ENCODE data around the gene SLC35A1. TPM values are rescaled to one million over a fixed set of nuclear protein-coding genes. Genes with fewer than 3 reads are reported as not detected.
"Not testable (repeated sequence)": the region's sequence is repeated elsewhere in the genome, so short reads cannot be mapped to it uniquely, and the experiment has no call there.

The SLC35A1 gene
- total RNA-seq, 6 donors from 2014 or later, result 14.7 to 39.1 (median 29.9) TPM

- peaks cover 0 to 11% (median 4%) of the 10 kb centered on the region in 4 donors for H3K4me1 ChIP-seq
- DNase-seq, result no peak
- WGBS, 2 donors, result 45 to 63% methylated on average over 3 of the region's 3 CpGs
- H3K36me3 ChIP-seq, result peaks cover 0 to 22% (median 2%) of the 10 kb centered on the region in 4 donors
- ATAC-seq (ENCODE audit: low FRiP score in 2 of 2), result no peak
- peak overlapping the region in 3 of 4 donors; percentile 2 to 22 (median 20) for H3K27ac ChIP-seq
- H3K9me3 ChIP-seq, result no peaks in the 10 kb centered on the region
- TF ChIP-seq EP300 (IDR thresholded peaks at IDR 0.05), result no peak
- no peak for TF ChIP-seq POLR2AphosphoS5 (IDR thresholded peaks at IDR 0.05)
- no peak for TF ChIP-seq CTCF (IDR thresholded peaks at IDR 0.05)
- TF ChIP-seq POLR2A (IDR thresholded peaks at IDR 0.05), result no peak
- H3K4me3 ChIP-seq, result no peak overlapping the region
- H3K27me3 ChIP-seq, result no peaks in the 10 kb centered on the region
Observed at GRCh38 chr6:87481931-87482330, 9.2 kb downstream of the SLC35A1 start.

- 36 to 45% methylated on average over 4 of the region's 4 CpGs for WGBS, 2 donors
- Histone ChIP-seq H3K4me1 (peaks cover 0 to 12% (median 6%) of the 10 kb centered on the region in 4 donors), H3K9me3 (no peaks in the 10 kb centered on the region), H3K36me3 (peaks cover 0 to 22% (median 1%) of the 10 kb centered on the region in 4 donors), H3K27me3 (no peaks in the 10 kb centered on the region), H3K27ac (peak overlapping the region in 3 of 4 donors; percentile 2 to 22 (median 20)), H3K4me3 (no peak overlapping the region)
- TF ChIP-seq CTCF (IDR thresholded peaks at IDR 0.05) (no peak), POLR2AphosphoS5 (IDR thresholded peaks at IDR 0.05) (no peak), POLR2A (IDR thresholded peaks at IDR 0.05) (no peak)
- DNase-seq (peak in 1 of 2 donors; percentile 33), ATAC-seq (ENCODE audit: low FRiP score in 2 of 2) (no peak)
Observed at GRCh38 chr6:87482366-87482765, 9.6 kb downstream of the SLC35A1 start.

DNA sequence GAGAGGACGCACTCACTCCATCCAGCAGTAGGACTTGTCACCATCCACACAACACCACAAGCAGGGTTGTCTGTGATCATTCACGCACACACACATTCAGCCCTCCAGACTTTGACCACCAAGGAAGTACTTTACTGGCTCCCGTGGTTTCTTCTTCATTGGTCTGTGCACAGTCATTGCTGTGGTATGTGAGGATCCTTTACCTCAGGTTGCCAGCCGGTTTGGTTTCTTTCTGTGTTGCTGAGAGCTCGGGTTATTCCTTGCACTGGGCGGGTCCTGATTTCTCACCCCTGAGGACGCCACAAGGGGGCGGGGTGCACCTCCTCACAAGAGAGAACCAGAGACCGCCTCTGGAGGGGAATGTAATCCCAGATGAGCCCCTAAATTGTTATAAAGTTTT lies 11.2 kb downstream of the SLC35A1 start:
- Histone ChIP-seq H3K4me1 (peaks cover 0 to 16% (median 9%) of the 10 kb centered on the region in 4 donors), H3K36me3 (peaks cover 0 to 9% (median 0%) of the 10 kb centered on the region in 4 donors), H3K4me3 (no peak overlapping the region), H3K27me3 (no peaks in the 10 kb centered on the region), H3K27ac (no peak overlapping the region), H3K9me3 (no peaks in the 10 kb centered on the region)
- TF ChIP-seq EP300 (IDR thresholded peaks at IDR 0.05), result no peak
- DNase-seq, result no peak
- WGBS, 2 donors, result 76 to 98% methylated on average over 9 of the region's 9 CpGs
- no peak for ATAC-seq (ENCODE audit: low FRiP score in 2 of 2)

- ATAC-seq (ENCODE audit: low FRiP score in 2 of 2) (no peak), DNase-seq (no peak)
- TF ChIP-seq POLR2A (IDR thresholded peaks at IDR 0.05) (no peak), CTCF (IDR thresholded peaks at IDR 0.05) (no peak), EP300 (IDR thresholded peaks at IDR 0.05) (no peak), POLR2AphosphoS5 (IDR thresholded peaks at IDR 0.05) (no peak)
- Histone ChIP-seq H3K27ac (no peak overlapping the region), H3K9me3 (no peaks in the 10 kb centered on the region), H3K27me3 (no peaks in the 10 kb centered on the region), H3K4me3 (no peak overlapping the region), H3K4me1 (peaks cover 0 to 16% (median 10%) of the 10 kb centered on the region in 4 donors), H3K36me3 (peaks cover 0 to 6% (median 0%) of the 10 kb centered on the region in 4 donors)
- WGBS, 2 donors, result 82 to 96% methylated on average over 7 of the region's 7 CpGs
Observed at GRCh38 chr6:87484491-87484890, 11.7 kb downstream of the SLC35A1 start.

DNA sequence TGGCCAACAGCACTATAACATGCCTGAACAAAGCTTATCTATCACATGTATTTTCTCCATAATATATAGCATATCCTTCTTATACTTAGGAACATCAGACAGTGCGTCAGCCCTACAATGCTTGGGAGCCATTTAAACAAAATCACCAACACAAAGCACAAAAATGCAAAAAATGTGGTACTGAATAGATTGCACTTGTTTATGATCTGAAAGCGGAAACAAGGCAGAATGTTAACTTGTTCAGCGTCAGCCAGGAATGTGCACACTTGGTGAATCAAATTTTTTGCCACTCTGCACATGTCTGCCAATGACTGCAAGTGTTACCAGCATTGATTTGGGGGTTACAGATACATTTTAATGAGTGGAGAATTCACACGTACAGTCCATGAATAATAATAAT lies 14.8 kb downstream of the SLC35A1 start:
- Histone ChIP-seq H3K4me3 (no peak overlapping the region), H3K27me3 (no peaks in the 10 kb centered on the region), H3K4me1 (peaks cover 0 to 15% (median 6%) of the 10 kb centered on the region in 4 donors), H3K36me3 (peaks cover 0 to 10% (median 0%) of the 10 kb centered on the region in 4 donors), H3K9me3 (no peaks in the 10 kb centered on the region), H3K27ac (no peak overlapping the region)
- TF ChIP-seq POLR2AphosphoS5 (IDR thresholded peaks at IDR 0.05) (no peak), EP300 (IDR thresholded peaks at IDR 0.05) (no peak), POLR2A (IDR thresholded peaks at IDR 0.05) (no peak), CTCF (IDR thresholded peaks at IDR 0.05) (no peak)
- 72 to 79% methylated on average over 4 of the region's 4 CpGs for WGBS, 2 donors
- DNase-seq (no peak), ATAC-seq (ENCODE audit: low FRiP score in 2 of 2) (no peak)

DNA sequence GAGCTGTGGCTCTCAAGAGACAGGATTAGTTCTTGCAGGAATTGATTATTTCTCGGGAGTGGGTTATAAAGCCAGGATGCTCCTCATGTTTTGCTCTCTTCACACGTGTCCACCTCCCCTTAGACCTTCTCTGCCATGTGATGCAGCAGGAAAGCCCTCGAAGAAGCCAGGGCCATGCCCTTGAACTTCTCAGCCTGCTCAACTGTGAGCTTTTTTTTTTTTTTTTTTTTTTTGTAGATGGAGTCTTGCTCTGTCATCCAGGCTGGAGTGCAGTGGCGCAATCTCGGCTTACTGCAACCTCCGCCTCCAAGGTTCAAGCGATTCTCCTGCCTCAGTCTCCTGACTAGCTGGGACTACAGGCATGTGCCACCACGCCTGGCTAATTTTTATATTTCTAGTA lies 16.6 kb downstream of the SLC35A1 start:
- not testable (repeated sequence) for H3K4me3 ChIP-seq; H3K27me3 ChIP-seq; H3K9me3 ChIP-seq; DNase-seq; H3K4me1 ChIP-seq; ATAC-seq (ENCODE audit: low FRiP score in 2 of 2); H3K27ac ChIP-seq
- peaks cover 0 to 16% (median 0%) of the 10 kb centered on the region in 4 donors for H3K36me3 ChIP-seq
- 87 to 99% methylated on average over 8 of the region's 8 CpGs for WGBS, 2 donors

Data from upper lobe of left lung (tissue), 6 donors.